Measurements from ENCODE around the gene CERKL. TPM values are rescaled to one million over a fixed set of nuclear protein-coding genes. Genes with fewer than 3 reads are reported as not detected.

The CERKL gene
- total and polyA plus RNA-seq, 2 experiments from 2014 or later: 1.9 to 2.3 TPM

GRCh38 chr2:181643151-181643550, 13.8 kb downstream of the CERKL start:
- peaks cover 4% of the 10 kb centered on the region for H3K27me3 ChIP-seq
- peak; percentile 19 for DNase-seq (ENCODE audit: low spot score)
- no peaks in the 10 kb centered on the region for H3K4me1 ChIP-seq (ENCODE audit: insufficient read depth)
- TF ChIP-seq EZH2 (IDR thresholded peaks at IDR 0.05; ENCODE audit: borderline replicate concordance) (no peak), EZH2phosphoT487 (IDR thresholded peaks at IDR 0.05; ENCODE audit: low read depth, severe bottlenecking, unreplicated experiment) (no peak), CTCF (IDR thresholded peaks at IDR 0.05; ENCODE audit: poor library complexity) (no peak)
- no peaks in the 10 kb centered on the region for H3K79me2 ChIP-seq
- peak overlapping the region; percentile 53 for H3K27ac ChIP-seq
- H3K4me3 ChIP-seq: no peak overlapping the region
- 68% methylated on average over 1 of the region's 1 CpG for WGBS (ENCODE audit: low lambda C conversion rate, missing lambda C conversion rate)
- H3K9me3 ChIP-seq (ENCODE audit: low read depth): no peaks in the 10 kb centered on the region
- H3K9me2 ChIP-seq (replicated peaks; ENCODE audit: insufficient read depth): no peaks in the 10 kb centered on the region
- no peak overlapping the region for H2AFZ ChIP-seq
- no peaks in the 10 kb centered on the region for H3K36me3 ChIP-seq (replicated peaks; ENCODE audit: insufficient read depth, low read depth)
- peak overlapping the region; percentile 40 for H3K4me2 ChIP-seq
- H4K20me1 ChIP-seq (ENCODE audit: insufficient read depth, poor library complexity, severe bottlenecking): no peaks in the 10 kb centered on the region

- Histone ChIP-seq H3K27ac (peak overlapping the region; percentile 53), H3K9me3 (ENCODE audit: low read depth) (no peaks in the 10 kb centered on the region), H3K4me2 (no peak overlapping the region), H3K27me3 (peaks cover 4% of the 10 kb centered on the region), H3K4me1 (ENCODE audit: insufficient read depth) (no peaks in the 10 kb centered on the region), H4K20me1 (ENCODE audit: insufficient read depth, poor library complexity, severe bottlenecking) (no peaks in the 10 kb centered on the region), H3K79me2 (no peaks in the 10 kb centered on the region), H2AFZ (no peak overlapping the region), H3K9me2 (replicated peaks; ENCODE audit: insufficient read depth) (no peaks in the 10 kb centered on the region), H3K36me3 (replicated peaks; ENCODE audit: insufficient read depth, low read depth) (no peaks in the 10 kb centered on the region), H3K4me3 (no peak overlapping the region)
- no peak for TF ChIP-seq EZH2phosphoT487 (IDR thresholded peaks at IDR 0.05; ENCODE audit: low read depth, severe bottlenecking, unreplicated experiment)
- TF ChIP-seq EZH2 (IDR thresholded peaks at IDR 0.05; ENCODE audit: borderline replicate concordance): no peak
- no peak for DNase-seq (ENCODE audit: low spot score)
- whole genome bisulfite sequencing (ENCODE audit: low lambda C conversion rate, missing lambda C conversion rate): 75% methylated on average over 4 of the region's 4 CpGs
Measured at GRCh38 chr2:181642086-181642485, 14.8 kb downstream of the CERKL start.

GRCh38 chr2:181639686-181640085, 17.2 kb downstream of the CERKL start:
- H3K36me3 ChIP-seq (replicated peaks; ENCODE audit: insufficient read depth, low read depth): no peaks in the 10 kb centered on the region
- H3K79me2 ChIP-seq: no peaks in the 10 kb centered on the region
- H3K4me1 ChIP-seq (ENCODE audit: insufficient read depth): no peaks in the 10 kb centered on the region
- no peaks in the 10 kb centered on the region for H4K20me1 ChIP-seq (ENCODE audit: insufficient read depth, poor library complexity, severe bottlenecking)
- H3K9me2 ChIP-seq (replicated peaks; ENCODE audit: insufficient read depth): no peaks in the 10 kb centered on the region
- H3K4me3 ChIP-seq: no peak overlapping the region
- H3K27me3 ChIP-seq: peaks cover 2% of the 10 kb centered on the region
- H2AFZ ChIP-seq: no peak overlapping the region
- no peak for DNase-seq (ENCODE audit: low spot score)
- H3K27ac ChIP-seq: no peak overlapping the region
- no peaks in the 10 kb centered on the region for H3K9me3 ChIP-seq (ENCODE audit: low read depth)
- no peak overlapping the region for H3K4me2 ChIP-seq
- no peak for TF ChIP-seq CTCF (IDR thresholded peaks at IDR 0.05; ENCODE audit: poor library complexity)
- no peak for TF ChIP-seq EZH2 (IDR thresholded peaks at IDR 0.05; ENCODE audit: borderline replicate concordance)
- no peak for TF ChIP-seq EZH2phosphoT487 (IDR thresholded peaks at IDR 0.05; ENCODE audit: low read depth, severe bottlenecking, unreplicated experiment)
- WGBS (ENCODE audit: low lambda C conversion rate, missing lambda C conversion rate): 0% methylated on average over 1 of the region's 1 CpG

GRCh38 chr2:181632733-181633401, 24.0 kb downstream of the CERKL start:
- Histone ChIP-seq H3K4me3 (no peak overlapping the region), H3K79me2 (no peaks in the 10 kb centered on the region), H3K36me3 (replicated peaks; ENCODE audit: insufficient read depth, low read depth) (no peaks in the 10 kb centered on the region), H4K20me1 (ENCODE audit: insufficient read depth, poor library complexity, severe bottlenecking) (no peaks in the 10 kb centered on the region), H3K9me3 (ENCODE audit: low read depth) (no peaks in the 10 kb centered on the region), H3K27me3 (no peaks in the 10 kb centered on the region), H3K27ac (no peak overlapping the region), H3K4me1 (ENCODE audit: insufficient read depth) (peaks cover 4% of the 10 kb centered on the region), H2AFZ (no peak overlapping the region), H3K9me2 (replicated peaks; ENCODE audit: insufficient read depth) (no peaks in the 10 kb centered on the region), H3K4me2 (no peak overlapping the region)
- no peak for TF ChIP-seq CTCF (IDR thresholded peaks at IDR 0.05; ENCODE audit: poor library complexity)
- TF ChIP-seq EZH2 (IDR thresholded peaks at IDR 0.05; ENCODE audit: borderline replicate concordance): no peak
- no peak for TF ChIP-seq EZH2phosphoT487 (IDR thresholded peaks at IDR 0.05; ENCODE audit: low read depth, severe bottlenecking, unreplicated experiment)
- DNase-seq (ENCODE audit: low spot score): no peak
- WGBS (ENCODE audit: low lambda C conversion rate, missing lambda C conversion rate): 95% methylated on average over 4 of the region's 4 CpGs
